B cell (primary cell): ENCODE measurements around the gene CFAP74.

Experiments
- CTCF ChIP-seq: fragments of 200-600 bp; IDR thresholded peaks from one replicate; pipeline ENCODE4 v1.8.0; 2022; ENCODE audit warnings: antibody characterized with exemption, mild to moderate bottlenecking
- EZH2 ChIP-seq: IDR thresholded peaks from 2 replicates; pipeline ENCODE4 v1.6.1; 2012; ENCODE audit warnings: borderline replicate concordance, low read depth, mild to moderate bottlenecking, moderate library complexity, low read length; ENCODE audit not compliant: insufficient read depth, poor library complexity, severe bottlenecking

GRCh38 chr1:2046174-2046917 is 42.8 kb upstream of the CFAP74 start:
- TF ChIP-seq CTCF (peak; percentile 58), EZH2 (no peak)
